H9 (cell line): Measurements from ENCODE around the gene AATK. TPM values are rescaled to one million over a fixed set of nuclear protein-coding genes. Genes with fewer than 3 reads are reported as not detected.
A peak's percentile ranks its signal among the peaks of the same experiment; 100 is the strongest.

ENCODE experiments used
- DNase-seq: peaks from one replicate; pipeline ENCODE4 v3.0.0-alpha.2; 2017
- H2AFZ ChIP-seq: one replicate; pipeline ENCODE4 v1.6.1; 2013; ENCODE audit warnings: mild to moderate bottlenecking, low read length, control low read depth, moderate library complexity
- H2AK5ac ChIP-seq: 2 replicates; pipeline ENCODE4 v1.6.1; 2013; ENCODE audit warnings: low read length, control low read depth, mixed read lengths; ENCODE audit not compliant: insufficient read length
- H2BK120ac ChIP-seq: one replicate; pipeline ENCODE4 v1.6.1; 2013; ENCODE audit warnings: low read depth, mild to moderate bottlenecking, low read length, control low read depth, inconsistent platforms; ENCODE audit not compliant: poor library complexity, severe bottlenecking
- H2BK12ac ChIP-seq: 2 replicates; pipeline ENCODE4 v1.6.1; 2013; ENCODE audit warnings: low read length, control low read depth, mixed read lengths, low read depth; ENCODE audit not compliant: insufficient read length
- H2BK15ac ChIP-seq: 2 replicates; pipeline ENCODE4 v1.6.1; 2013; ENCODE audit warnings: low read depth, low read length, control low read depth
- H2BK20ac ChIP-seq: one replicate; pipeline ENCODE4 v1.6.1; 2013; ENCODE audit warnings: low read depth, mild to moderate bottlenecking, low read length, control low read depth, inconsistent platforms; ENCODE audit not compliant: poor library complexity, severe bottlenecking
- H2BK5ac ChIP-seq: 2 replicates; pipeline ENCODE4 v1.6.1; 2013; ENCODE audit warnings: low read length, control low read depth, mixed read lengths; ENCODE audit not compliant: insufficient read length
- H3K14ac ChIP-seq: 2 replicates; pipeline ENCODE4 v1.6.1; 2013; ENCODE audit warnings: low read length, control low read depth; ENCODE audit not compliant: insufficient read depth
- H3K18ac ChIP-seq: 2 replicates; pipeline ENCODE4 v1.6.1; 2013; ENCODE audit warnings: low read depth, mild to moderate bottlenecking, mixed read lengths, low read length, control low read depth; ENCODE audit not compliant: insufficient read length
- H3K23ac ChIP-seq: 2 replicates; pipeline ENCODE4 v1.6.1; 2013; ENCODE audit warnings: low read length, control low read depth, mixed read lengths, low read depth; ENCODE audit not compliant: insufficient read length
- H3K23me2 ChIP-seq: 2 replicates; pipeline ENCODE4 v1.6.1; 2013; ENCODE audit warnings: low read depth, mild to moderate bottlenecking, mixed read lengths, low read length, control low read depth; ENCODE audit not compliant: insufficient read length, poor library complexity, severe bottlenecking
- H3K27ac ChIP-seq: 2 replicates; pipeline ENCODE4 v1.5.1; 2013; ENCODE audit warnings: low read length, control low read depth, mixed read lengths, low read depth; ENCODE audit not compliant: insufficient read length
- H3K27me3 ChIP-seq: 2 replicates; pipeline ENCODE4 v1.6.1; 2013; ENCODE audit warnings: low read length, control low read depth, inconsistent platforms; ENCODE audit not compliant: insufficient read depth
- H3K4ac ChIP-seq: 2 replicates; pipeline ENCODE4 v1.6.1; 2013; ENCODE audit warnings: low read depth, mild to moderate bottlenecking, control low read depth, inconsistent platforms, low read length, moderate library complexity
- H3K4me1 ChIP-seq: 2 replicates; pipeline ENCODE4 v1.6.1; 2013; ENCODE audit warnings: low read length, control low read depth, inconsistent platforms; ENCODE audit not compliant: insufficient read depth
- H3K4me2 ChIP-seq: 2 replicates; pipeline ENCODE4 v1.6.1; 2013; ENCODE audit warnings: low read length, control low read depth, mixed read lengths; ENCODE audit not compliant: insufficient read length, insufficient read depth
- H3K56ac ChIP-seq: 2 replicates; pipeline ENCODE4 v1.6.1; 2013; ENCODE audit warnings: low read depth, mild to moderate bottlenecking, mixed read lengths, low read length, control low read depth; ENCODE audit not compliant: insufficient read length
- H3K79me1 ChIP-seq: 2 replicates; pipeline ENCODE4 v1.6.1; 2013; ENCODE audit warnings: low read depth, mild to moderate bottlenecking, moderate library complexity, low read length, control low read depth, inconsistent platforms; ENCODE audit not compliant: insufficient read depth, poor library complexity, severe bottlenecking
- H3K79me2 ChIP-seq: 2 replicates; pipeline ENCODE4 v1.6.1; 2013; ENCODE audit warnings: low read length, control low read depth, inconsistent platforms; ENCODE audit not compliant: insufficient read depth
- H3K9ac ChIP-seq: 2 replicates; pipeline ENCODE4 v1.6.1; 2013; ENCODE audit warnings: low read length, control low read depth, mixed read lengths; ENCODE audit not compliant: insufficient read length; ENCODE audit errors: extremely low read depth
- H3K9me3 ChIP-seq: one replicate; pipeline ENCODE4 v1.6.1; 2013; ENCODE audit warnings: low read depth, low read length, inconsistent platforms; ENCODE audit not compliant: control insufficient read depth
- H3T11ph ChIP-seq: one replicate; pipeline ENCODE4 v1.6.1; 2013; ENCODE audit warnings: mild to moderate bottlenecking, low read length, control low read depth, inconsistent platforms
- H4K20me1 ChIP-seq: one replicate; pipeline ENCODE4 v1.6.1; 2013; ENCODE audit not compliant: control insufficient read depth, insufficient read length, insufficient read depth
- H4K5ac ChIP-seq: 2 replicates; pipeline ENCODE4 v1.6.1; 2013; ENCODE audit warnings: low read depth, mild to moderate bottlenecking, mixed read lengths, low read length, control low read depth; ENCODE audit not compliant: insufficient read length
- H4K8ac ChIP-seq: replicated peaks from 2 replicates; pipeline ENCODE4 v1.6.1; 2013; ENCODE audit warnings: low read length, control low read depth, mixed read lengths, low read depth; ENCODE audit not compliant: insufficient read length
- H4K91ac ChIP-seq: 2 replicates; pipeline ENCODE4 v1.6.1; 2013; ENCODE audit warnings: low read depth, mild to moderate bottlenecking, moderate library complexity, mixed read lengths, low read length, control low read depth; ENCODE audit not compliant: insufficient read length
- H3K27ac Mint-ChIP-seq, 3 experiments: 2 replicates in 2 of 3; 3 replicates in 1 of 3; pipeline ENCODE4 v1.8.0; 2020 to 2021; ENCODE audit warnings: mixed read lengths in 3 of 3, mild to moderate bottlenecking in 1 of 3, moderate library complexity in 1 of 3
- H3K27me3 Mint-ChIP-seq: 2 replicates; pipeline ENCODE4 v1.8.0; 2021; ENCODE audit warnings: low read depth, mild to moderate bottlenecking, moderate library complexity, mixed read lengths
- H3K36me3 Mint-ChIP-seq, 3 experiments: 2 replicates in 2 of 3; 3 replicates in 1 of 3; pipeline ENCODE4 v1.8.0; 2020 to 2021; ENCODE audit warnings: low read depth in 3 of 3, mixed read lengths in 3 of 3; ENCODE audit not compliant: insufficient read depth in 1 of 3
- H3K4me1 Mint-ChIP-seq, 2 experiments: 2 replicates each; pipeline ENCODE4 v1.8.0; 2020; ENCODE audit warnings: mixed read lengths in 2 of 2
- H3K4me3 Mint-ChIP-seq, 2 experiments: 2 replicates in 1 of 2; 3 replicates in 1 of 2; pipeline ENCODE4 v1.8.0; 2020 to 2021; ENCODE audit warnings: mild to moderate bottlenecking in 2 of 2, mixed read lengths in 2 of 2, moderate library complexity in 1 of 2
- H3K9me3 Mint-ChIP-seq, 2 experiments: 2 replicates in 1 of 2; 3 replicates in 1 of 2; pipeline ENCODE4 v1.8.0; 2020; ENCODE audit warnings: mild to moderate bottlenecking in 2 of 2, mixed read lengths in 2 of 2, moderate library complexity in 1 of 2
- CTCF ChIP-seq: fragments of 200-600 bp; sonication (generic); conservative IDR thresholded peaks from 3 replicates; pipeline ENCODE4 v1.8.0; 2021; ENCODE audit warnings: antibody characterized with exemption, mild to moderate bottlenecking
- WGBS: extraction: QIAGEN DNeasy Blood & Tissue Kit; methylation state at CpG from one replicate; pipeline ENCODE4 v1.1.7; 2013; ENCODE audit warnings: missing lambda C conversion rate, low lambda C conversion rate, mixed read lengths; ENCODE audit not compliant: insufficient read length; ENCODE audit errors: extremely low coverage; 5-methylcytosine and 5-hydroxymethylcytosine counted together
- total RNA-seq: library from RNA; stranded (reverse); gene quantifications from 2 replicates; pipeline ENCODE4 v1.2.1, GENCODE V29; 2021

The AATK gene
- total RNA-seq, 1 experiment from 2014 or later: 2.4 TPM

- Mint-ChIP-seq H3K27me3 (peaks cover 14% of the 10 kb centered on the region), H3K9me3 (no peaks in the 10 kb centered on the region), H3K27ac (no peak overlapping the region), H3K4me3 (peak overlapping the region; percentile 27 to 31; a peak in 3 of 5 replicates), H3K4me1 (no peaks in the 10 kb centered on the region), H3K36me3 (no peaks in the 10 kb centered on the region)
- Histone ChIP-seq H3K79me2 (no peaks in the 10 kb centered on the region), H3K9ac (no peak overlapping the region), H4K8ac (no peak overlapping the region), H3K56ac (no peak overlapping the region), H2BK120ac (no peak overlapping the region), H3K14ac (no peak overlapping the region), H2BK20ac (no peak overlapping the region), H2BK15ac (no peak overlapping the region), H3K4me2 (no peak overlapping the region), H3K79me1 (no peaks in the 10 kb centered on the region), H4K5ac (no peak overlapping the region), H4K91ac (no peak overlapping the region), H3K4me1 (no peaks in the 10 kb centered on the region), H3K27me3 (no peaks in the 10 kb centered on the region), H3T11ph (no peak overlapping the region), H4K20me1 (peaks cover 4% of the 10 kb centered on the region), H3K23ac (no peak overlapping the region), H3K27ac (no peak overlapping the region), H3K23me2 (peaks cover 3% of the 10 kb centered on the region), H3K4ac (no peak overlapping the region), H2BK5ac (no peak overlapping the region), H3K9me3 (no peaks in the 10 kb centered on the region), H2AFZ (no peak overlapping the region), H2AK5ac (no peak overlapping the region), H2BK12ac (no peak overlapping the region), H3K18ac (no peak overlapping the region)
- no CpG with 5 or more reads among the region's 4 CpGs for WGBS
- TF ChIP-seq CTCF: no peak
- no peak for DNase-seq
These were observed 1.1 kb upstream of the AATK start for GRCh38 chr17:81167194-81167524.
